Neural progenitor cell (in vitro differentiated cells): ENCODE measurements around the gene DHRS9. TPM values are rescaled to one million over a fixed set of nuclear protein-coding genes. Genes with fewer than 3 reads are reported as not detected.

Experiments used
- DNase-seq: peaks from one replicate; pipeline ENCODE4 v3.0.0-alpha.2; 2016; ENCODE audit warnings: low spot score
- H2AFZ ChIP-seq: fragments of 200-600 bp; sonication (generic); replicated peaks from 2 replicates; pipeline ENCODE4 v1.6.1; 2016; ENCODE audit warnings: antibody characterized with exemption
- H3F3A ChIP-seq: fragments of 200-600 bp; sonication (generic); 2 replicates; pipeline ENCODE4 v1.6.1; 2016; ENCODE audit warnings: antibody characterized with exemption, low read depth
- H3K27ac ChIP-seq: fragments of 200-600 bp; sonication (generic); 2 replicates; pipeline ENCODE4 v1.5.1; 2016; ENCODE audit warnings: mild to moderate bottlenecking
- H3K27me3 ChIP-seq: fragments of 200-600 bp; sonication (generic); 2 replicates; pipeline ENCODE4 v1.6.1; 2016; ENCODE audit warnings: mild to moderate bottlenecking, moderate library complexity
- H3K36me3 ChIP-seq: fragments of 200-600 bp; sonication (generic); 2 replicates; pipeline ENCODE4 v1.5.1; 2016
- H3K4me1 ChIP-seq: fragments of 200-600 bp; sonication (generic); 2 replicates; pipeline ENCODE4 v1.6.1; 2016; ENCODE audit warnings: mixed run types
- H3K4me2 ChIP-seq: fragments of 200-600 bp; sonication (generic); 2 replicates; pipeline ENCODE4 v1.6.1; 2016
- H3K4me3 ChIP-seq: fragments of 200-600 bp; sonication (generic); 2 replicates; pipeline ENCODE4 v1.5.1; 2016
- H3K79me2 ChIP-seq: fragments of 200-600 bp; sonication (generic); 2 replicates; pipeline ENCODE4 v1.6.1; 2016; ENCODE audit warnings: low read depth
- H3K9ac ChIP-seq: fragments of 200-600 bp; sonication (generic); 2 replicates; pipeline ENCODE4 v1.6.1; 2016
- H3K9me3 ChIP-seq: fragments of 200-600 bp; sonication (generic); 2 replicates; pipeline ENCODE4 v1.5.1; 2016; ENCODE audit warnings: low read depth
- H4K20me1 ChIP-seq: fragments of 200-600 bp; sonication (generic); 2 replicates; pipeline ENCODE4 v1.6.1; 2016; ENCODE audit warnings: low read depth
- H3K27ac Mint-ChIP-seq: 3 replicates; pipeline ENCODE4 v1.8.0; 2021; ENCODE audit warnings: mixed read lengths
- H3K27me3 Mint-ChIP-seq: 2 replicates; pipeline ENCODE4 v1.8.0; 2022; ENCODE audit warnings: low read depth, mild to moderate bottlenecking, inconsistent platforms, moderate library complexity, mixed read lengths; ENCODE audit not compliant: insufficient read depth
- H3K36me3 Mint-ChIP-seq: 3 replicates; pipeline ENCODE4 v1.8.0; 2021; ENCODE audit warnings: mixed read lengths
- H3K4me1 Mint-ChIP-seq: 3 replicates; pipeline ENCODE4 v1.8.0; 2021; ENCODE audit warnings: mixed read lengths
- H3K4me3 Mint-ChIP-seq: 3 replicates; pipeline ENCODE4 v1.8.0; 2021; ENCODE audit warnings: mild to moderate bottlenecking, moderate library complexity, mixed read lengths
- H3K9me3 Mint-ChIP-seq: 3 replicates; pipeline ENCODE4 v1.8.0; 2020; ENCODE audit warnings: mixed read lengths
- EZH2 ChIP-seq: fragments of 200-600 bp; sonication (generic); IDR thresholded peaks from 2 replicates; pipeline ENCODE4 v1.6.1; 2017; ENCODE audit warnings: antibody characterized with exemption, mild to moderate bottlenecking, moderate library complexity
- EZH2phosphoT487 ChIP-seq: fragments of 200-600 bp; sonication (generic); IDR thresholded peaks from 2 replicates; pipeline ENCODE4 v1.6.1; 2017; ENCODE audit warnings: antibody characterized with exemption
- total RNA-seq: library from RNA; depleted of rRNA; stranded (reverse); fragments of >200 nt; gene quantifications from 2 replicates; pipeline ENCODE4 v1.2.3, GENCODE V29; 2015; ENCODE audit warnings: low replicate concordance
- TF ChIP-seq, protein P1 (sequence below): fragments of 200-600 bp; sonication (generic); IDR thresholded peaks from 2 replicates; pipeline ENCODE4 v1.5.1; 2017; ENCODE audit warnings: antibody characterized with exemption, mild to moderate bottlenecking

The DHRS9 gene
- total RNA-seq, 1 donor from 2014 or later = not detected

DNA sequence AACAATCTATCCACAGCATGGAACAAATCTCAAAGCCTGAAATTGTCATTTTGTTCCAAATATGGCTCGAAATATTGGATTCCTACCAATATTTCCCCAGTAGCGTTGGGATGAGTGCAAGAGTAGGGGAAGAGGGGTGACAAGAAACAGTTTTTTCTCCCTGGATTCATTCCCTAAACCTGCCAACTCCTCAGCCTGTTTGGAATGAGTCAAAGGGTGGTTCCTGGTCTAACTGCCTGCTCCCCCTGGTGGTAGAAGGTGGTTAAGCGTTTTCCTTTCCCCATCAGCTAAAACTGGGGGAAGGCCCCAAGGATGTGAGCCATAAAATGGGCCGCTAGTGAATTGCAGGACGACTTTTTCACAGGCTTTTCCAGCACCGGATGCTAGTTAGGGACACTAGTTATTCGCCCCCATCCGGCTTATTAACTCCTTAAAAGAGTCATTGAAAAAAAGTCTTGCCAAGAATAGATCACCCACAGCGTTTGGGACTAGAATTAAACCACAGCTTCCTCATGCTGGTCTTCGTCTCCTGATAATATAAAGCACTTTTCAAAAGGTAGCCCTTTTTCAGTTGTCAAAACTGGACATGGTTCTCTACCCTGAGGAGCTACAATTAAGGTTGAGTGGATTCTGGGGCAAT, 72.5 kb downstream of the DHRS9 start:
- Histone ChIP-seq H4K20me1 (peaks cover 5% of the 10 kb centered on the region), H3K4me3 (no peak overlapping the region), H3K27ac (no peak overlapping the region), H3K79me2 (no peaks in the 10 kb centered on the region), H3K4me1 (no peaks in the 10 kb centered on the region), H3F3A (peaks cover 21% of the 10 kb centered on the region), H3K9ac (no peak overlapping the region), H3K27me3 (no peaks in the 10 kb centered on the region), H2AFZ (no peak overlapping the region), H3K36me3 (peaks cover 43% of the 10 kb centered on the region), H3K9me3 (no peaks in the 10 kb centered on the region), H3K4me2 (no peak overlapping the region)
- Mint-ChIP-seq H3K9me3 (no peaks in the 10 kb centered on the region), H3K27me3 (no peaks in the 10 kb centered on the region), H3K36me3 (peaks cover 13% of the 10 kb centered on the region), H3K4me3 (no peak overlapping the region), H3K27ac (no peak overlapping the region), H3K4me1 (no peaks in the 10 kb centered on the region)
- DNase-seq = peak; percentile 75
- no peak for TF ChIP-seq EZH2
- TF ChIP-seq, protein P1, sequence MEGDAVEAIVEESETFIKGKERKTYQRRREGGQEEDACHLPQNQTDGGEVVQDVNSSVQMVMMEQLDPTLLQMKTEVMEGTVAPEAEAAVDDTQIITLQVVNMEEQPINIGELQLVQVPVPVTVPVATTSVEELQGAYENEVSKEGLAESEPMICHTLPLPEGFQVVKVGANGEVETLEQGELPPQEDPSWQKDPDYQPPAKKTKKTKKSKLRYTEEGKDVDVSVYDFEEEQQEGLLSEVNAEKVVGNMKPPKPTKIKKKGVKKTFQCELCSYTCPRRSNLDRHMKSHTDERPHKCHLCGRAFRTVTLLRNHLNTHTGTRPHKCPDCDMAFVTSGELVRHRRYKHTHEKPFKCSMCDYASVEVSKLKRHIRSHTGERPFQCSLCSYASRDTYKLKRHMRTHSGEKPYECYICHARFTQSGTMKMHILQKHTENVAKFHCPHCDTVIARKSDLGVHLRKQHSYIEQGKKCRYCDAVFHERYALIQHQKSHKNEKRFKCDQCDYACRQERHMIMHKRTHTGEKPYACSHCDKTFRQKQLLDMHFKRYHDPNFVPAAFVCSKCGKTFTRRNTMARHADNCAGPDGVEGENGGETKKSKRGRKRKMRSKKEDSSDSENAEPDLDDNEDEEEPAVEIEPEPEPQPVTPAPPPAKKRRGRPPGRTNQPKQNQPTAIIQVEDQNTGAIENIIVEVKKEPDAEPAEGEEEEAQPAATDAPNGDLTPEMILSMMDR = peak; percentile 86

DNA sequence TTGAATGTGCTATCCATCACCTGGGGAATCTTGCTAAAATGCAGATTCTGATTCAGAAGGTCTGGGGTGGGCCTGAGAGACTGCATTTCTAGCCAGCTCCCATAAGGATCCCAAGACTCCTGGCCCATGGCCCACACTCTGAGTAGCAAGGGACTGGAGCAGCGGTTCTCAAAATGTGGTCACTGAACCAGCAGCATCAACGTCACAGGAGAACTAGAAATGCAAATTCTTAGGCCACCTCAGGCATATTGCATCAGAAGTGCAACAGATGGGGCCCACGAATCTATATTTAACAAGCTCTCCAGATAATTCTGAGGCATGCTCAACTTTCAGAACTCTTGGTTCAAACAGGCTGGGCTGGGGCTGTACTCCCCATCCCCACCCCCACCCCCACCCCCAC, 74.6 kb downstream of the DHRS9 start:
- H3K9ac ChIP-seq = no peak overlapping the region
- no peaks in the 10 kb centered on the region for H3K4me1 Mint-ChIP-seq
- H3K27me3 Mint-ChIP-seq = no peaks in the 10 kb centered on the region
- no peaks in the 10 kb centered on the region for H3K9me3 ChIP-seq
- H3K36me3 Mint-ChIP-seq = peaks cover 9% of the 10 kb centered on the region
- H3K79me2 ChIP-seq = no peaks in the 10 kb centered on the region
- no peak overlapping the region for H2AFZ ChIP-seq
- TF ChIP-seq, protein P1 = no peak
- no peak for TF ChIP-seq EZH2
- TF ChIP-seq EZH2phosphoT487 = no peak
- H3F3A ChIP-seq = peaks cover 21% of the 10 kb centered on the region
- no peaks in the 10 kb centered on the region for H3K4me1 ChIP-seq
- H3K9me3 Mint-ChIP-seq = no peaks in the 10 kb centered on the region
- no peak overlapping the region for H3K4me3 ChIP-seq
- H4K20me1 ChIP-seq = peaks cover 5% of the 10 kb centered on the region
- DNase-seq = no peak
- no peak overlapping the region for H3K4me3 Mint-ChIP-seq
- H3K36me3 ChIP-seq = peaks cover 33% of the 10 kb centered on the region
- H3K27ac ChIP-seq = no peak overlapping the region
- no peak overlapping the region for H3K4me2 ChIP-seq
- H3K27ac Mint-ChIP-seq = no peak overlapping the region
- H3K27me3 ChIP-seq = no peaks in the 10 kb centered on the region

Other genes starting within 250 kb of the DHRS9 start
- gene SPC25, start 179.1 kb upstream of the DHRS9 start, total RNA-seq = 38.9 and 60.0 TPM in 2 replicates
- gene G6PC2, start 168.3 kb upstream of the DHRS9 start, total RNA-seq = not detected in 2 replicates
- gene ABCB11, start 38.2 kb upstream of the DHRS9 start, total RNA-seq = 0.09 TPM in 1 of 2 replicates, not detected in the other